ENCODE measurements around the gene SEMA3F.

- TF ChIP-seq CTCF (IDR thresholded peaks at IDR 0.05) (no peak), EZH2 (IDR thresholded peaks at IDR 0.05) (no peak)
These were observed 63.3 kb downstream of the SEMA3F start for GRCh38 chr3:50218448-50218847.
